A549 (cell line): ENCODE data around the gene LILRB2. TPM values are rescaled to one million over a fixed set of nuclear protein-coding genes. Genes with fewer than 3 reads are reported as not detected.
A peak's percentile ranks its signal among the peaks of the same experiment; 100 is the strongest.
"Not testable (repeated sequence)": the region's sequence is repeated elsewhere in the genome, so short reads cannot be mapped to it uniquely, and the experiment has no call there.

ENCODE experiments used
- ATAC-seq, 2 experiments: fragments of 200-7000 bp in 1 of 2; fragments of >200 bp in 1 of 2; cut with Nextera tagmentation in 1 of 2; cut with Tn5 transposase in 1 of 2; 3 replicates each; pipeline versions ENCODE4 v1.8.0 to v1.9.1; 2018 to 2020; ENCODE audit warnings: mild to moderate bottlenecking in 1 of 2, moderate library complexity in 1 of 2
- CTCF ChIA-PET: fragments of 300-600 bp; sonication (Branson Sonifier 250); formaldehyde crosslinking; extraction: SDS; loops from one replicate; lab custom pipeline; 2021; ENCODE audit warnings: antibody characterized with exemption, inconsistent platforms; lab: Yijun Ruan, JAX
- POLR2A ChIA-PET: fragments of 350-600 bp; formaldehyde crosslinking; extraction: SDS; loops from one replicate; lab custom pipeline; 2021; ENCODE audit warnings: antibody characterized with exemption, inconsistent platforms; lab: Yijun Ruan, JAX
- DNase-seq, 2 experiments: peaks; one replicate each; pipeline versions ENCODE4 v3.0.0 to v3.0.0-alpha.2; 2011 to 2016; ENCODE audit warnings: low read depth in 1 of 2, low spot score in 1 of 2
- FAIRE-seq: peaks from 2 replicates; lab custom pipeline; 2011; peaks lifted over from hg19 to GRCh38; lab: Jason Lieb, UNC
- H3K27ac ChIP-seq, 2 experiments: fragments of >200 bp; sonication (Bioruptor Twin); formaldehyde crosslinking; 3 replicates each; pipeline ENCODE4 v1.5.1; 2016 to 2017
- H3K4me1 ChIP-seq: fragments of >200 bp; sonication (Bioruptor Twin); formaldehyde crosslinking; 3 replicates; pipeline ENCODE4 v1.6.1; 2016
- H3K4me2 ChIP-seq: fragments of >200 bp; sonication (Bioruptor Twin); formaldehyde crosslinking; 3 replicates; pipeline ENCODE4 v1.6.1; 2016
- H3K4me3 ChIP-seq: fragments of >200 bp; sonication (Bioruptor Twin); formaldehyde crosslinking; 3 replicates; pipeline ENCODE4 v1.5.1; 2016
- H3K9me3 ChIP-seq: fragments of >200 bp; sonication (Bioruptor Twin); formaldehyde crosslinking; 3 replicates; pipeline ENCODE4 v1.6.1; 2016
- CBX2 ChIP-seq: fragments of 200-600 bp; sonication (generic); IDR thresholded peaks from 2 replicates; pipeline ENCODE4 v1.6.1; 2016; ENCODE audit warnings: low read depth, mild to moderate bottlenecking, borderline replicate concordance
- CBX8 ChIP-seq: fragments of 200-600 bp; sonication (generic); IDR thresholded peaks from 2 replicates; pipeline ENCODE4 v1.6.1; 2016
- ELK1 ChIP-seq: fragments of 150-350 bp; IDR thresholded peaks from 2 replicates; pipeline ENCODE4 v1.6.1; 2014; ENCODE audit warnings: low read depth, mild to moderate bottlenecking, low read length
- ESRRA ChIP-seq: fragments of 150-350 bp; IDR thresholded peaks from 2 replicates; pipeline ENCODE4 v1.6.1; 2014; ENCODE audit warnings: mild to moderate bottlenecking, low read length, borderline replicate concordance
- HEYL ChIP-seq: fragments of 250-450 bp; sonication (Bioruptor Pico); IDR thresholded peaks from 2 replicates; pipeline ENCODE4 v1.8.0; 2021; ENCODE audit warnings: mild to moderate bottlenecking, moderate library complexity
- KDM1A ChIP-seq: fragments of 200-600 bp; sonication (generic); IDR thresholded peaks from 2 replicates; pipeline ENCODE4 v1.6.1; 2016; ENCODE audit warnings: low read depth, mild to moderate bottlenecking
- RAD21 ChIP-seq, 2 experiments: fragments of >200 bp in 1 of 2; sonication (Bioruptor Twin) in 1 of 2; formaldehyde crosslinking in 1 of 2; IDR thresholded peaks in 1 of 2; conservative IDR thresholded peaks in 1 of 2; 2 replicates in 1 of 2; 3 replicates in 1 of 2; pipeline ENCODE4 v1.6.1; 2012 to 2018; ENCODE audit warnings: inconsistent platforms in 1 of 2
- REST ChIP-seq: fragments of 200-600 bp; sonication (generic); IDR thresholded peaks from 2 replicates; pipeline ENCODE4 v1.6.1; 2016; ENCODE audit warnings: antibody characterized with exemption, mild to moderate bottlenecking, moderate library complexity
- USF2 ChIP-seq: fragments of 450-650 bp; IDR thresholded peaks from 2 replicates; pipeline ENCODE4 v1.6.1; 2014; ENCODE audit warnings: antibody characterized with exemption
- WGBS: methylation state at CpG from one replicate; pipeline ENCODE4 v1.1.6; 2017; ENCODE audit errors: missing lambda C conversion rate; 5-methylcytosine and 5-hydroxymethylcytosine counted together
- polyA plus RNA-seq, 4 experiments: library from polyadenylated mRNA; depleted of rRNA in 3 of 4; stranded (reverse); fragments of >200 nt; fragmentation: RNase III in 1 of 4; extraction: RNeasy Plus Mini Kit Qiagen cat#74134 plus additional on column Dnase treatment in 1 of 4; gene quantifications; 2 replicates in 3 of 4; 3 replicates in 1 of 4; pipeline ENCODE4 v1.2.3, GENCODE V29; 2011 to 2017

The LILRB2 gene
- polyA plus RNA-seq, 2 of the 4 experiments (the other 2 are of a cell fraction), result not detected

- CTCF ChIA-PET, POLR2A ChIA-PET, H3K4me2 ChIP-seq, FAIRE-seq, H3K4me1 ChIP-seq, DNase-seq, H3K4me3 ChIP-seq, H3K9me3 ChIP-seq, H3K27ac ChIP-seq: not testable (repeated sequence)
- peak; percentile 4 to 21; a peak in 4 of 6 replicates for ATAC-seq
- WGBS, result 34% methylated on average over 15 of the region's 22 CpGs
Observed at GRCh38 chr19:54240372-54241336, 40.3 kb downstream of the LILRB2 start.

DNA sequence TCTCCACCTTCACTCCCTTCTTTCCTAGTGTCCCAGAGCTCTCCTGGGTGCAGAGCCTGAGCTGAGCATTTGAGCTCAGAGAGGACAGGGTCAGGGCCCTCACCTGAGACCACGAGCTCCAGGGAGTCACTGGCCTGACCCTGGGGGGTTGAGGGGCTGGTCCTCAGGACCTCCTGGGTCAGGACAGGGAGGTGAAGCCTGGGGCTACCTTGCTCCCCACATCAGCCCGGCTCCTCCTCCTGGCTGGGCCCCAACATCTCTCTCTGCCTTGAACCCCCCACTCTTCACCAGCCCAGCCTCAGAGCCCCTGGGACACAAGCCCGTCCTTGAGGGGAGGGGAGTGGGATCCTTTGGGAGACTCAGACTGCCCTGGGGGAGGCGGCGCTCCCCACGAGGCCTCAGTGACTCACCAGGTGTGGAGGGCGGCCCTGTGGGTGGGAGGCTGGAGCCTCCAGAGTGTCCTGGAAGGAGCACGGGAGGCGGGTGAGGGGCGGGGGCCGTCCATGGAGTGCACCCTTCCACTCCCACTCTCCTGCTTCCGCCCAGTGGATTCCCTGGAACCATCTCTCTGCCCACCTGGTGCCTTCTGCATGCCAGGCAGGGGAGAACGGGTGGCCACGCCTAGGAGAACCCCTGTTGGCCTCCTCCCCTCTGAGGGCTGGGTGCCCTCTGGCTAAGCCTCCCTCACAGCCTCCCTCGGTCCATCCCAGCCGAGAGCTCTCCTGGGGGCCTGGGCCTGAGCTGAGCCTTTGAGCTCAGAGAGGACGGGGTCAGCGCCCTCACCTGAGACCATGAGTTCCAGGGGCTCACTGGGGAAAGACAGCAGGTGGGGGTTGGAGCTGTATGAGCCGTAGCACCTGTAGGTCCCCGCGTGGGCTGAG, 41.2 kb downstream of the LILRB2 start:
- POLR2A ChIA-PET, H3K4me3 ChIP-seq: not testable (repeated sequence)

GRCh38 chr19:54233941-54234340, 47.0 kb downstream of the LILRB2 start:
- no peak overlapping the region for H3K4me3 ChIP-seq
- peaks cover 21% of the 10 kb centered on the region for H3K9me3 ChIP-seq
- DNase-seq, result no peak
- H3K27ac ChIP-seq, result no peak overlapping the region
- H3K4me1 ChIP-seq, result no peaks in the 10 kb centered on the region
- no peak overlapping the region for H3K4me2 ChIP-seq
- 42% methylated on average over 5 of the region's 5 CpGs for WGBS
- FAIRE-seq, result no peak
- ChIA-PET CTCF (interaction anchor here (1.0 to 3.2 kb wide), 4 partner anchors 13 to 158 kb away, joined by 3 to 10 read pairs (median 6); no protein-coding TSS in a partner anchor), POLR2A (no interaction called here)
- TF ChIP-seq USF2 (no peak), ESRRA (no peak), ELK1 (no peak), KDM1A (no peak), CBX8 (no peak), CBX2 (no peak), RAD21 (conservative IDR thresholded peaks at IDR 0.05 in 1 of 2, IDR thresholded peaks at IDR 0.05 in 1 of 2) (no peak), HEYL (no peak), REST (no peak)
- no peak for ATAC-seq

More for the DNA sequence above, 41.2 kb downstream of the LILRB2 start:
- not testable (repeated sequence) for H3K27ac ChIP-seq, H3K4me2 ChIP-seq, FAIRE-seq, DNase-seq, H3K9me3 ChIP-seq, H3K4me1 ChIP-seq
- 39% methylated on average over 12 of the region's 21 CpGs for WGBS
- CTCF ChIA-PET, result interaction anchor here (1.0 to 1.3 kb wide), 2 partner anchors 26 to 71 kb away, joined by 3 to 4 read pairs; no protein-coding TSS in a partner anchor
- ATAC-seq, result peak; percentile 33 to 50; a peak in 5 of 6 replicates
